Caco-2 (cell line): ENCODE data around the gene HS3ST3B1. TPM values are rescaled to one million over a fixed set of nuclear protein-coding genes. Genes with fewer than 3 reads are reported as not detected.

Experiments
- BruUV-seq: library from RNA; stranded (reverse); fragments of 400-500 nt; replicated peaks from 2 replicates; lab custom pipeline; 2021; lab: Mats Ljungman, UMichigan
- CTCF ChIA-PET: fragments of 300-600 bp; sonication (Branson Sonifier 250); formaldehyde crosslinking; loops from one replicate; lab custom pipeline; 2022; ENCODE audit warnings: antibody characterized with exemption; lab: Charles Lee
- POLR2A ChIA-PET: fragments of 300-600 bp; sonication (Branson Sonifier 250); formaldehyde crosslinking; loops from one replicate; lab custom pipeline; 2022; ENCODE audit warnings: antibody characterized with exemption; lab: Charles Lee
- DNase-seq, 2 experiments: peaks; one replicate each; pipeline versions ENCODE4 v3.0.0 to v3.0.0-alpha.2; 2020 to 2022
- H3K27me3 ChIP-seq: replicated peaks from 2 replicates; pipeline ENCODE4 v1.6.0; 2011; ENCODE audit warnings: low read length; ENCODE audit not compliant: control insufficient read depth, insufficient read depth
- H3K36me3 ChIP-seq: 2 replicates; pipeline ENCODE4 v1.5.1; 2011; ENCODE audit warnings: low read length; ENCODE audit not compliant: control insufficient read depth, insufficient read depth
- H3K4me1 ChIP-seq: fragments of 250-450 bp; sonication (Bioruptor Pico); 2 replicates; pipeline ENCODE4 v1.5.1; 2020; ENCODE audit warnings: mild to moderate bottlenecking
- H3K4me3 ChIP-seq: 2 replicates; pipeline ENCODE4 v1.5.1; 2011; ENCODE audit warnings: low read depth, mild to moderate bottlenecking, control low read depth, low read length
- H3K9me3 ChIP-seq: fragments of 250-450 bp; sonication (Bioruptor Pico); 2 replicates; pipeline ENCODE4 v1.5.1; 2020; ENCODE audit warnings: mild to moderate bottlenecking, moderate library complexity
- H3K27ac Mint-ChIP-seq: one replicate; pipeline ENCODE4 v1.8.0; 2022; ENCODE audit warnings: mixed read lengths; ENCODE audit not compliant: unreplicated experiment
- H3K27me3 Mint-ChIP-seq: one replicate; pipeline ENCODE4 v1.8.0; 2022; ENCODE audit warnings: mixed read lengths; ENCODE audit not compliant: insufficient read depth, unreplicated experiment
- H3K36me3 Mint-ChIP-seq: one replicate; pipeline ENCODE4 v1.8.0; 2022; ENCODE audit warnings: mild to moderate bottlenecking, mixed read lengths; ENCODE audit not compliant: insufficient read depth, unreplicated experiment
- H3K4me1 Mint-ChIP-seq: one replicate; pipeline ENCODE4 v1.8.0; 2022; ENCODE audit warnings: low read depth, mixed read lengths; ENCODE audit not compliant: unreplicated experiment
- H3K4me3 Mint-ChIP-seq: one replicate; pipeline ENCODE4 v1.8.0; 2022; ENCODE audit warnings: mild to moderate bottlenecking, moderate library complexity, mixed read lengths; ENCODE audit not compliant: unreplicated experiment
- H3K9me3 Mint-ChIP-seq: one replicate; pipeline ENCODE4 v1.8.0; 2022; ENCODE audit warnings: mixed read lengths; ENCODE audit not compliant: unreplicated experiment
- CTCF ChIP-seq, 2 experiments: fragments of 200-600 bp in 1 of 2; IDR thresholded peaks; 1 replicate in 1 of 2; 2 replicates in 1 of 2; pipeline versions ENCODE4 v1.5.1 to v1.8.0; 2011 to 2022; ENCODE audit warnings: antibody characterized with exemption in 1 of 2, control low read depth in 1 of 2, inconsistent platforms in 1 of 2, low read depth in 1 of 2, low read length in 1 of 2, mild to moderate bottlenecking in 1 of 2, moderate library complexity in 1 of 2; ENCODE audit not compliant: insufficient read depth in 1 of 2, severe bottlenecking in 1 of 2, unreplicated experiment in 1 of 2
- intact Hi-C: fragments of 100-400 bp; cut with micrococcal nuclease; formaldehyde crosslinking; loops from one replicate; pipeline ENCODE4 v1.10.0; 2022; ENCODE audit not compliant: unreplicated experiment
- total RNA-seq: library from RNA; stranded (reverse); gene quantifications from 2 replicates; pipeline ENCODE4 v1.2.3, GENCODE V29; 2022

HS3ST3B1 gene
- total RNA-seq, 1 experiment from 2014 or later = 1.9 TPM

DNA sequence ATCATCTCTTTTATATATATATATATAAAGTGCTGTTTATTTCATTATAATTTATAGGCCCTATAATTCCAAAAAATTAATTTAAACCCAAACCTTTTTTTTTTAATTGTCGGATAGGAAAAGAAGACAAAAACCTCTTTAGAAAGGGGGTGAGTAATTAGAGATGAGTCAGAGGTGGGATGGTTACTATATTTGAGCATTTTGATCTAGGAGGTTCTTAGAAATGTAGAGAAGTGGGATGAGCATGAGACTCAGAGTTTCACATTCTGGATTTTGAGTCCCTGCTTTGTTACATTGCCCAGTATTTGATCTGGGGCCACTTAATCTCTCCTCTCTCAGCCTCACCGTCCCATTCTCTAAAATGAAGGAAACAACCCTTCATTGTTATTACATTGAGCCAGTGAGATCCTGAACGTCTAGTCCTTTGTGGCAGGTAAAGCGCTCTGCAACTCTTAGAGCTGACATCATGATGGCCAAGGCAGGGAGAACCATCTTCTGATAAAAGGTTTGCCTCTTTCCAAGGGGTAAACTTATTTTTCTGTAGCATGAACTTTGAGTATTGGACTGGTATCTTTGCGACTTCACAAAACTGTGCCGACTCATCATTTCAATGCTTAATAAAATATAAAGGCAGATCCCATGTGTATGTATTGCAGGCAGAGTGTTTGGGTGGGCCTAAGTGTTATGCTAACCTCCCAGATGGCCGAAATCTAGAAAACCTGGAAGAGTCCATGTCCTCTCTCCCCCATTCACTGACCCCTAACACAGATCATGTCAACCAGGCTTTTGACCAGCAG lies 21.3 kb downstream of the HS3ST3B1 start:
- peaks cover 9% of the 10 kb centered on the region for H3K9me3 Mint-ChIP-seq
- H3K9me3 ChIP-seq = no peaks in the 10 kb centered on the region
- POLR2A ChIA-PET = no interaction called here
- H3K36me3 ChIP-seq = no peaks in the 10 kb centered on the region
- no peak overlapping the region for H3K4me3 Mint-ChIP-seq
- H3K4me1 ChIP-seq = no peaks in the 10 kb centered on the region
- H3K27ac Mint-ChIP-seq = no peak overlapping the region
- DNase-seq = no peak
- no peaks in the 10 kb centered on the region for H3K36me3 Mint-ChIP-seq
- no peaks in the 10 kb centered on the region for H3K27me3 Mint-ChIP-seq
- H3K27me3 ChIP-seq = no peaks in the 10 kb centered on the region
- CTCF ChIA-PET = no interaction called here
- no TSS peak for BruUV-seq
- intact Hi-C loops = no loop called here
- H3K4me3 ChIP-seq = no peak overlapping the region
- H3K4me1 Mint-ChIP-seq = peaks cover 7% of the 10 kb centered on the region
- TF ChIP-seq CTCF (IDR thresholded peaks at IDR 0.05; ENCODE audit: insufficient read depth in 1 of 2, low read depth in 1 of 2, low read length in 1 of 2, severe bottlenecking in 1 of 2, unreplicated experiment in 1 of 2) = no peak

DNA sequence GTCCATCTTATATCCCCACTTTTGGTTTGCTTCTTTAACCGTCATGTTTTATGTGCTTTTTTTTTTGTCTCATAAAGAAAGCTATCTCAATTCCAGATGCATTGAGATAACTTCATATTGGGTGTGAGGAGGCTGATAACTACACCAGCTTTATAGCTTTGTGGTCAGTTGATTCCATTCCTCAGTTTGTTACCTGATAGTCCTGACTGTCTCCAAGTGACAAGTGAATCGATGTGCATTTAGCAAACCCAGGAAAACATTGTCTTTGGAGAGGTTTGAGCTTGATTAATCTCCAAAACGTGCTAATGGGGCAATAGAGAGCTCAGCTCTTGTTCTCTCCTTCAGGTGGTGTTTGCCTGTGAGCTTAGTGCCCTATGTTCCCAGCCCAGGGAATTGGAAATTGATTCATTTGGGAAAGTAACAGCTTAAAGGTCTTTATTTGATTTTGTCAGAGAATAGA lies 22.7 kb downstream of the HS3ST3B1 start:
- no peaks in the 10 kb centered on the region for H3K36me3 ChIP-seq
- TF ChIP-seq CTCF (IDR thresholded peaks at IDR 0.05; ENCODE audit: insufficient read depth in 1 of 2, low read depth in 1 of 2, low read length in 1 of 2, severe bottlenecking in 1 of 2, unreplicated experiment in 1 of 2) = no peak
- no peaks in the 10 kb centered on the region for H3K9me3 ChIP-seq
- DNase-seq = no peak
- H3K4me1 ChIP-seq = no peaks in the 10 kb centered on the region
- Mint-ChIP-seq H3K4me3 (no peak overlapping the region), H3K4me1 (peaks cover 7% of the 10 kb centered on the region), H3K36me3 (no peaks in the 10 kb centered on the region), H3K27ac (no peak overlapping the region), H3K9me3 (peaks cover 9% of the 10 kb centered on the region), H3K27me3 (no peaks in the 10 kb centered on the region)
- ChIA-PET POLR2A (no interaction called here), CTCF (no interaction called here)
- intact Hi-C loops = no loop called here
- no TSS peak for BruUV-seq
- H3K4me3 ChIP-seq = no peak overlapping the region
- H3K27me3 ChIP-seq = no peaks in the 10 kb centered on the region

DNA sequence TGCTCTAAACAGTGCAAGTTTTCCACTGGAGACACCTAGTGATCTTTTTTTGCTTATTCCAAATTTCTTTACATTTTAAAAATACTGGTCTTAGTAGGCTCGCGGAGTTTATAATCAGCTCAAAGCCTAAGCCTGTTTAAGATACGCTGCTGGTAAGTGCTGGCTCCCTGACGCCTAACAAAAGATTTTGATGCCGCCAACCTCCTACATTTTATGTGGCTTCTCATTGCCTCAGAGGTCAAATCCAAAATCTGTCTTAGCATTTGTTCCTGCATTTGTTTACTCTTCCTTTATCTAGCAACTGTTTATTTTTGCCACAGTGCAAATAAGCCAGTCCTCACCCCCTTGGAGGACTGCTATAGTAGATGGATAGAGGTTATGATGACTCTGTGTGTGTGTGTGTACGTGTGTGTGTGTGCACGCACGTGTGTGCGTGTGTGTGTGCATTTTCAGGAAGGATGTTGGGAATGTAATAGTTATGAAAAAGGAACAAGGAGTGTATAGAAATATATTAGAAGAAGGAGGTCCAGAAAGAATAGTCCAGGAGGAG lies 24.8 kb downstream of the HS3ST3B1 start:
- CTCF ChIA-PET = no interaction called here
- no TSS peak for BruUV-seq
- intact Hi-C loops = no loop called here
- no peaks in the 10 kb centered on the region for H3K9me3 ChIP-seq
- TF ChIP-seq CTCF (IDR thresholded peaks at IDR 0.05; ENCODE audit: insufficient read depth in 1 of 2, low read depth in 1 of 2, low read length in 1 of 2, severe bottlenecking in 1 of 2, unreplicated experiment in 1 of 2) = no peak
- no peaks in the 10 kb centered on the region for H3K27me3 ChIP-seq
- H3K27ac Mint-ChIP-seq = no peak overlapping the region
- no peak for DNase-seq
- H3K27me3 Mint-ChIP-seq = no peaks in the 10 kb centered on the region
- H3K4me3 ChIP-seq = no peak overlapping the region
- H3K4me3 Mint-ChIP-seq = no peak overlapping the region
- no peaks in the 10 kb centered on the region for H3K36me3 Mint-ChIP-seq
- H3K4me1 Mint-ChIP-seq = peaks cover 7% of the 10 kb centered on the region
- POLR2A ChIA-PET = no interaction called here
- H3K4me1 ChIP-seq = no peaks in the 10 kb centered on the region
- peaks cover 9% of the 10 kb centered on the region for H3K9me3 Mint-ChIP-seq
- H3K36me3 ChIP-seq = no peaks in the 10 kb centered on the region
